Measurements from ENCODE around the gene SAG. TPM values are rescaled to one million over a fixed set of nuclear protein-coding genes. Genes with fewer than 3 reads are reported as not detected.

The SAG gene
- total and polyA plus RNA-seq, 2 donors (not counting 3 experiments of a cell fraction or from before 2014, with no cell fraction given): not detected

- Histone ChIP-seq H3K9ac (replicated peaks; ENCODE audit: extremely low read depth, insufficient read depth, low read length) (no peak overlapping the region), H3K4me2 (ENCODE audit: insufficient read depth, low read length) (no peak overlapping the region), H3K27me3 (ENCODE audit: control insufficient read depth in 2 of 2, insufficient read depth in 2 of 2, low read length in 2 of 2) (no peaks in the 10 kb centered on the region), H3K36me3 (ENCODE audit: control insufficient read depth in 2 of 2, extremely low read depth in 1 of 2, insufficient read depth in 2 of 2, low read length in 2 of 2) (peaks cover 24 to 48% of the 10 kb centered on the region in 2 experiments), H3K9me3 (replicated peaks; ENCODE audit: control insufficient read depth, insufficient read depth, low read length) (no peaks in the 10 kb centered on the region), H3K4me1 (ENCODE audit: control insufficient read depth, extremely low read depth, insufficient read depth, low read length) (no peaks in the 10 kb centered on the region), H3K27ac (ENCODE audit: insufficient read depth, low read depth, low read length) (no peak overlapping the region), H3K79me2 (ENCODE audit: control insufficient read depth, insufficient read depth, low read length) (peaks cover 33% of the 10 kb centered on the region), H3K9me1 (replicated peaks; ENCODE audit: control insufficient read depth, extremely low read depth, insufficient read depth, low read length) (no peaks in the 10 kb centered on the region), H4K20me1 (replicated peaks; ENCODE audit: control insufficient read depth, extremely low read depth, insufficient read depth, low read length) (no peaks in the 10 kb centered on the region), H2AFZ (ENCODE audit: low read depth, low read length) (no peak overlapping the region), H3K4me3 (replicated peaks in 1 of 3; ENCODE audit: insufficient read depth in 1 of 3, low read depth in 1 of 3, low read length in 3 of 3) (no peak overlapping the region)
- no TSS peak for BruUV-seq (replicated peaks)
- TF ChIP-seq JUN (IDR thresholded peaks at IDR 0.05; ENCODE audit: borderline replicate concordance, insufficient read depth, insufficient read length, low read depth) (no peak), FOS (IDR thresholded peaks at IDR 0.05; ENCODE audit: borderline replicate concordance, insufficient read depth, low read length) (no peak), MYC (IDR thresholded peaks at IDR 0.05; ENCODE audit: low read depth, low read length) (no peak), MAX (IDR thresholded peaks at IDR 0.05; ENCODE audit: insufficient read depth, insufficient read length) (no peak), POLR2A (IDR thresholded peaks at IDR 0.05; ENCODE audit: low read depth, low read length) (no peak), EZH2 (IDR thresholded peaks at IDR 0.05; ENCODE audit: borderline replicate concordance, low read depth, low read length, severe bottlenecking) (no peak), POLR2AphosphoS5 (IDR thresholded peaks at IDR 0.05; ENCODE audit: insufficient read depth, low read depth, low read length) (no peak), GATA2 (IDR thresholded peaks at IDR 0.05; ENCODE audit: insufficient read depth, insufficient read length, low read depth, low read length) (no peak)
- TF ChIP-seq, protein P1, sequence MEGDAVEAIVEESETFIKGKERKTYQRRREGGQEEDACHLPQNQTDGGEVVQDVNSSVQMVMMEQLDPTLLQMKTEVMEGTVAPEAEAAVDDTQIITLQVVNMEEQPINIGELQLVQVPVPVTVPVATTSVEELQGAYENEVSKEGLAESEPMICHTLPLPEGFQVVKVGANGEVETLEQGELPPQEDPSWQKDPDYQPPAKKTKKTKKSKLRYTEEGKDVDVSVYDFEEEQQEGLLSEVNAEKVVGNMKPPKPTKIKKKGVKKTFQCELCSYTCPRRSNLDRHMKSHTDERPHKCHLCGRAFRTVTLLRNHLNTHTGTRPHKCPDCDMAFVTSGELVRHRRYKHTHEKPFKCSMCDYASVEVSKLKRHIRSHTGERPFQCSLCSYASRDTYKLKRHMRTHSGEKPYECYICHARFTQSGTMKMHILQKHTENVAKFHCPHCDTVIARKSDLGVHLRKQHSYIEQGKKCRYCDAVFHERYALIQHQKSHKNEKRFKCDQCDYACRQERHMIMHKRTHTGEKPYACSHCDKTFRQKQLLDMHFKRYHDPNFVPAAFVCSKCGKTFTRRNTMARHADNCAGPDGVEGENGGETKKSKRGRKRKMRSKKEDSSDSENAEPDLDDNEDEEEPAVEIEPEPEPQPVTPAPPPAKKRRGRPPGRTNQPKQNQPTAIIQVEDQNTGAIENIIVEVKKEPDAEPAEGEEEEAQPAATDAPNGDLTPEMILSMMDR (IDR thresholded peaks at IDR 0.05; ENCODE audit: extremely low read depth in 1 of 2, insufficient read depth in 1 of 2, low read depth in 1 of 2, low read length in 2 of 2): no peak
- intact Hi-C loops (cut with micrococcal nuclease) (loop anchor here (10.0 kb wide), 1 partner anchor 275 kb away; no protein-coding TSS in a partner anchor), dilution Hi-C loops (cut with MboI; ENCODE audit: extremely low pct_ligation_motif_present, low sequenced_read_pairs) (no loop called here)
- CTCF ChIA-PET: no interaction called here
- POLR2A ChIA-PET: no interaction called here
- FAIRE-seq: no peak
- DNase-seq (ENCODE audit: low read depth, low spot score): no peak
Measured at GRCh38 chr2:233259730-233260129, 47.9 kb upstream of the SAG start.
